Measurements from ENCODE around the gene SORCS1.

Gene SORCS1

GRCh38 chr10:106900016-106900652 lies 264.4 kb downstream of the SORCS1 start:
- WGBS, 2 experiments (ENCODE audit: insufficient coverage in 2 of 2) = 83 to 96% methylated on average over 5 to 6 of the region's 7 CpGs
- H3K4me1 ChIP-seq (ENCODE audit: control insufficient read depth, insufficient read depth, low read length, poor library complexity, severe bottlenecking) = no peaks in the 10 kb centered on the region
- H3K9me3 ChIP-seq (ENCODE audit: control insufficient read depth, low read length) = no peaks in the 10 kb centered on the region
- H3K27ac ChIP-seq (ENCODE audit: low read depth, low read length, severe bottlenecking) = no peak overlapping the region
- no peaks in the 10 kb centered on the region for H3K36me3 ChIP-seq (ENCODE audit: control insufficient read depth, insufficient read depth, low read length)
- H3K4me3 ChIP-seq (ENCODE audit: extremely low read depth, insufficient read depth, low read length, poor library complexity, severe bottlenecking) = no peak overlapping the region

GRCh38 chr10:106898446-106898845 lies 266.1 kb downstream of the SORCS1 start:
- WGBS, 2 experiments (ENCODE audit: insufficient coverage in 2 of 2) = 60% methylated on average over 1 of the region's 4 CpGs; no CpG with 5 or more reads in 1 of the 2 experiments
- no peaks in the 10 kb centered on the region for H3K36me3 ChIP-seq (ENCODE audit: control insufficient read depth, insufficient read depth, low read length)
- no peak overlapping the region for H3K27ac ChIP-seq (ENCODE audit: low read depth, low read length, severe bottlenecking)
- no peaks in the 10 kb centered on the region for H3K4me1 ChIP-seq (ENCODE audit: control insufficient read depth, insufficient read depth, low read length, poor library complexity, severe bottlenecking)
- H3K9me3 ChIP-seq (ENCODE audit: control insufficient read depth, low read length) = no peaks in the 10 kb centered on the region
- H3K4me3 ChIP-seq (ENCODE audit: extremely low read depth, insufficient read depth, low read length, poor library complexity, severe bottlenecking) = no peak overlapping the region

- WGBS, 2 experiments (ENCODE audit: insufficient coverage in 2 of 2) = 83 to 93% methylated on average over 7 of the region's 7 CpGs
- Histone ChIP-seq H3K4me3 (ENCODE audit: extremely low read depth, insufficient read depth, low read length, poor library complexity, severe bottlenecking) (no peak overlapping the region), H3K36me3 (ENCODE audit: control insufficient read depth, insufficient read depth, low read length) (no peaks in the 10 kb centered on the region), H3K9me3 (ENCODE audit: control insufficient read depth, low read length) (no peaks in the 10 kb centered on the region), H3K27ac (ENCODE audit: low read depth, low read length, severe bottlenecking) (no peak overlapping the region), H3K4me1 (ENCODE audit: control insufficient read depth, insufficient read depth, low read length, poor library complexity, severe bottlenecking) (no peaks in the 10 kb centered on the region)
These were observed 266.8 kb downstream of the SORCS1 start for GRCh38 chr10:106897719-106898118.

GRCh38 chr10:106894692-106895091 lies 269.8 kb downstream of the SORCS1 start:
- Histone ChIP-seq H3K4me3 (ENCODE audit: extremely low read depth, insufficient read depth, low read length, poor library complexity, severe bottlenecking) (no peak overlapping the region), H3K9me3 (ENCODE audit: control insufficient read depth, low read length) (no peaks in the 10 kb centered on the region), H3K27ac (ENCODE audit: low read depth, low read length, severe bottlenecking) (no peak overlapping the region), H3K4me1 (ENCODE audit: control insufficient read depth, insufficient read depth, low read length, poor library complexity, severe bottlenecking) (no peaks in the 10 kb centered on the region), H3K36me3 (ENCODE audit: control insufficient read depth, insufficient read depth, low read length) (no peaks in the 10 kb centered on the region)
- WGBS, 2 experiments (ENCODE audit: insufficient coverage in 2 of 2) = no CpG with 5 or more reads among the region's 1 CpG

GRCh38 chr10:106877574-106877973 lies 286.9 kb downstream of the SORCS1 start:
- H3K9me3 ChIP-seq (ENCODE audit: control insufficient read depth, low read length) = no peaks in the 10 kb centered on the region
- H3K36me3 ChIP-seq (ENCODE audit: control insufficient read depth, insufficient read depth, low read length) = no peaks in the 10 kb centered on the region
- H3K4me3 ChIP-seq (ENCODE audit: extremely low read depth, insufficient read depth, low read length, poor library complexity, severe bottlenecking) = no peak overlapping the region
- H3K4me1 ChIP-seq (ENCODE audit: control insufficient read depth, insufficient read depth, low read length, poor library complexity, severe bottlenecking) = no peaks in the 10 kb centered on the region
- 81 to 90% methylated on average over 4 of the region's 5 CpGs for WGBS, 2 experiments (ENCODE audit: insufficient coverage in 2 of 2)
- H3K27ac ChIP-seq (ENCODE audit: low read depth, low read length, severe bottlenecking) = no peak overlapping the region

- no peak overlapping the region for H3K4me3 ChIP-seq (ENCODE audit: extremely low read depth, insufficient read depth, low read length, poor library complexity, severe bottlenecking)
These were observed 290.0 kb downstream of the SORCS1 start for GRCh38 chr10:106874604-106874889.

GRCh38 chr10:106873770-106874603 lies 290.5 kb downstream of the SORCS1 start:
- 89 to 92% methylated on average over 3 to 4 of the region's 5 CpGs for WGBS, 2 experiments (ENCODE audit: insufficient coverage in 2 of 2)
- Histone ChIP-seq H3K27ac (ENCODE audit: low read depth, low read length, severe bottlenecking) (no peak overlapping the region), H3K4me3 (ENCODE audit: extremely low read depth, insufficient read depth, low read length, poor library complexity, severe bottlenecking) (no peak overlapping the region), H3K9me3 (ENCODE audit: control insufficient read depth, low read length) (no peaks in the 10 kb centered on the region), H3K4me1 (ENCODE audit: control insufficient read depth, insufficient read depth, low read length, poor library complexity, severe bottlenecking) (no peaks in the 10 kb centered on the region), H3K36me3 (ENCODE audit: control insufficient read depth, insufficient read depth, low read length) (no peaks in the 10 kb centered on the region)

More at GRCh38 chr10:106874604-106874889, 290.0 kb downstream of the SORCS1 start:
- Histone ChIP-seq H3K36me3 (ENCODE audit: control insufficient read depth, insufficient read depth, low read length) (no peaks in the 10 kb centered on the region), H3K4me1 (ENCODE audit: control insufficient read depth, insufficient read depth, low read length, poor library complexity, severe bottlenecking) (no peaks in the 10 kb centered on the region), H3K9me3 (ENCODE audit: control insufficient read depth, low read length) (no peaks in the 10 kb centered on the region), H3K27ac (ENCODE audit: low read depth, low read length, severe bottlenecking) (no peak overlapping the region)
- 75 to 100% methylated on average over 2 of the region's 2 CpGs for WGBS, 2 experiments (ENCODE audit: insufficient coverage in 2 of 2)

- H3K27ac ChIP-seq (ENCODE audit: low read depth, low read length, severe bottlenecking) = no peak overlapping the region
- H3K36me3 ChIP-seq (ENCODE audit: control insufficient read depth, insufficient read depth, low read length) = no peaks in the 10 kb centered on the region
- whole genome bisulfite sequencing, 2 experiments (ENCODE audit: insufficient coverage in 2 of 2) = 100% methylated on average over 1 to 2 of the region's 2 CpGs
- no peaks in the 10 kb centered on the region for H3K9me3 ChIP-seq (ENCODE audit: control insufficient read depth, low read length)
- no peak overlapping the region for H3K4me3 ChIP-seq (ENCODE audit: extremely low read depth, insufficient read depth, low read length, poor library complexity, severe bottlenecking)
- H3K4me1 ChIP-seq (ENCODE audit: control insufficient read depth, insufficient read depth, low read length, poor library complexity, severe bottlenecking) = no peaks in the 10 kb centered on the region
These were observed 292.3 kb downstream of the SORCS1 start for GRCh38 chr10:106872176-106872575.

- WGBS, 2 experiments (ENCODE audit: insufficient coverage in 2 of 2) = 79 to 94% methylated on average over 4 to 5 of the region's 7 CpGs
- Histone ChIP-seq H3K4me1 (ENCODE audit: control insufficient read depth, insufficient read depth, low read length, poor library complexity, severe bottlenecking) (no peaks in the 10 kb centered on the region), H3K9me3 (ENCODE audit: control insufficient read depth, low read length) (no peaks in the 10 kb centered on the region), H3K4me3 (ENCODE audit: extremely low read depth, insufficient read depth, low read length, poor library complexity, severe bottlenecking) (no peak overlapping the region), H3K27ac (ENCODE audit: low read depth, low read length, severe bottlenecking) (no peak overlapping the region), H3K36me3 (ENCODE audit: control insufficient read depth, insufficient read depth, low read length) (no peaks in the 10 kb centered on the region)
These were observed 298.2 kb downstream of the SORCS1 start for GRCh38 chr10:106866244-106866845.

GRCh38 chr10:106864031-106864430 lies 300.5 kb downstream of the SORCS1 start:
- Histone ChIP-seq H3K27ac (ENCODE audit: low read depth, low read length, severe bottlenecking) (no peak overlapping the region), H3K36me3 (ENCODE audit: control insufficient read depth, insufficient read depth, low read length) (no peaks in the 10 kb centered on the region), H3K9me3 (ENCODE audit: control insufficient read depth, low read length) (no peaks in the 10 kb centered on the region), H3K4me1 (ENCODE audit: control insufficient read depth, insufficient read depth, low read length, poor library complexity, severe bottlenecking) (no peaks in the 10 kb centered on the region), H3K4me3 (ENCODE audit: extremely low read depth, insufficient read depth, low read length, poor library complexity, severe bottlenecking) (no peak overlapping the region)
- WGBS, 2 experiments (ENCODE audit: insufficient coverage in 2 of 2) = 78 to 86% methylated on average over 7 of the region's 8 CpGs

- Histone ChIP-seq H3K27ac (ENCODE audit: low read depth, low read length, severe bottlenecking) (no peak overlapping the region), H3K36me3 (ENCODE audit: control insufficient read depth, insufficient read depth, low read length) (no peaks in the 10 kb centered on the region), H3K4me3 (ENCODE audit: extremely low read depth, insufficient read depth, low read length, poor library complexity, severe bottlenecking) (no peak overlapping the region), H3K4me1 (ENCODE audit: control insufficient read depth, insufficient read depth, low read length, poor library complexity, severe bottlenecking) (no peaks in the 10 kb centered on the region), H3K9me3 (ENCODE audit: control insufficient read depth, low read length) (no peaks in the 10 kb centered on the region)
- 61 to 100% methylated on average over 1 to 2 of the region's 2 CpGs for WGBS, 2 experiments (ENCODE audit: insufficient coverage in 2 of 2)
These were observed 301.0 kb downstream of the SORCS1 start for GRCh38 chr10:106863549-106863948.

Measured in mesodermal cell (in vitro differentiated cells).